Naive B cell (primary cell): ENCODE results near the gene TCEAL8. TPM values are rescaled to one million over a fixed set of nuclear protein-coding genes. Genes with fewer than 3 reads are reported as not detected.

Experiments
- ATAC-seq, 2 donors: fragments of 150-1000 bp; cut with Tn5 transposase; 2 replicates each; pipeline ENCODE4 v1.10.0; 2021; ENCODE audit warnings: low read depth in 2 of 2, mild to moderate bottlenecking in 2 of 2, moderate library complexity in 2 of 2
- DNase-seq: peaks from one replicate; pipeline ENCODE4 v3.0.0; 2022
- H3K27ac Mint-ChIP-seq, 6 donors: one replicate each; pipeline ENCODE4 v1.8.0; 2020 to 2022; ENCODE audit warnings: mild to moderate bottlenecking in 6 of 6, mixed read lengths in 6 of 6, moderate library complexity in 5 of 6, inconsistent platforms in 2 of 6
- H3K27me3 Mint-ChIP-seq, 3 donors: one replicate each; pipeline ENCODE4 v1.8.0; 2021 to 2022; ENCODE audit warnings: mixed read lengths in 3 of 3, mild to moderate bottlenecking in 1 of 3
- H3K36me3 Mint-ChIP-seq, 2 donors: one replicate each; pipeline ENCODE4 v1.8.0; 2020 to 2022; ENCODE audit warnings: mixed read lengths in 2 of 2, inconsistent platforms in 1 of 2, mild to moderate bottlenecking in 1 of 2
- H3K4me1 Mint-ChIP-seq, 3 donors: one replicate each; pipeline ENCODE4 v1.8.0; 2020 to 2022; ENCODE audit warnings: mixed read lengths in 3 of 3, inconsistent platforms in 1 of 3, mild to moderate bottlenecking in 1 of 3, moderate library complexity in 1 of 3
- H3K4me3 Mint-ChIP-seq, 8 donors: one replicate each; pipeline ENCODE4 v1.8.0; 2020 to 2022; ENCODE audit warnings: mild to moderate bottlenecking in 8 of 8, mixed read lengths in 8 of 8, moderate library complexity in 8 of 8, inconsistent platforms in 2 of 8
- H3K9me3 Mint-ChIP-seq, 7 donors: one replicate each; pipeline ENCODE4 v1.8.0; 2020 to 2022; ENCODE audit warnings: mixed read lengths in 7 of 7, mild to moderate bottlenecking in 5 of 7, inconsistent platforms in 2 of 7, moderate library complexity in 1 of 7
- polyA plus RNA-seq, 6 donors: library from polyadenylated mRNA; unstranded; fragments of 300-500 nt; fragmentation: Illumina TruSeq; gene quantifications; one replicate each; pipeline ENCODE4 v1.2.3, GENCODE V29; 2021; ENCODE audit warnings: low read depth in 6 of 6

The TCEAL8 gene
- polyA plus RNA-seq, 6 donors from 2014 or later = 34.1 to 64.1 (median 53.4) TPM

- ATAC-seq = no peak
- no peak for DNase-seq
- H3K9me3 Mint-ChIP-seq = peaks cover 0 to 2% (median 0%) of the 10 kb centered on the region in 7 donors
- H3K4me1 Mint-ChIP-seq = peaks cover 4 to 7% (median 5%) of the 10 kb centered on the region in 3 donors
- H3K27me3 Mint-ChIP-seq = peaks cover 0 to 7% (median 5%) of the 10 kb centered on the region in 3 donors
- H3K27ac Mint-ChIP-seq = no peak overlapping the region
- H3K36me3 Mint-ChIP-seq = no peaks in the 10 kb centered on the region
- H3K4me3 Mint-ChIP-seq = no peak overlapping the region
These were observed 44.9 kb downstream of the TCEAL8 start for GRCh38 chrX:103210056-103210455.

Other genes starting within 250 kb of the TCEAL8 start
- 1 to 10 TPM in 2 of 6 donors, under 1 TPM in 1, not detected in 3; 0.45 to 1.1 (median 1.0) TPM for gene BEX1, start 191.0 kb downstream of the TCEAL8 start, polyA plus RNA-seq
- not detected for gene NXF3, start 162.0 kb downstream of the TCEAL8 start, polyA plus RNA-seq
- gene BEX4, start 40.0 kb downstream of the TCEAL8 start, polyA plus RNA-seq = 100 to 1,000 TPM in 1 of 6 donors, 10 to 100 TPM in 5; 69.7 to 102 (median 78.0) TPM
- gene TCEAL5, start 21.6 kb upstream of the TCEAL8 start, polyA plus RNA-seq = not detected
- 10 to 100 TPM; 42.8 to 74.0 (median 49.9) TPM for gene BEX2, start 55.8 kb upstream of the TCEAL8 start, polyA plus RNA-seq
- gene TCEAL7, start 75.1 kb upstream of the TCEAL8 start, polyA plus RNA-seq = not detected
- gene TCEAL9, start 101.4 kb upstream of the TCEAL8 start, polyA plus RNA-seq = 1 to 10 TPM in 2 of 6 donors, under 1 TPM in 2, not detected in 2; 0.45 to 1.5 (median 0.93) TPM
- gene BEX3, start 121.4 kb upstream of the TCEAL8 start, polyA plus RNA-seq = 1 to 10 TPM; 1.9 to 4.0 (median 2.8) TPM